GM12892 (cell line): ENCODE measurements around the gene TTC17.

Experiments used
- POLR2A ChIP-seq: IDR thresholded peaks from 2 replicates; pipeline ENCODE4 v1.6.1; 2011; ENCODE audit warnings: low read depth, low read length, control low read depth
- TAF1 ChIP-seq: IDR thresholded peaks from 2 replicates; pipeline ENCODE4 v1.6.1; 2011; ENCODE audit warnings: low read depth, mild to moderate bottlenecking, control low read depth, low read length, borderline replicate concordance

DNA sequence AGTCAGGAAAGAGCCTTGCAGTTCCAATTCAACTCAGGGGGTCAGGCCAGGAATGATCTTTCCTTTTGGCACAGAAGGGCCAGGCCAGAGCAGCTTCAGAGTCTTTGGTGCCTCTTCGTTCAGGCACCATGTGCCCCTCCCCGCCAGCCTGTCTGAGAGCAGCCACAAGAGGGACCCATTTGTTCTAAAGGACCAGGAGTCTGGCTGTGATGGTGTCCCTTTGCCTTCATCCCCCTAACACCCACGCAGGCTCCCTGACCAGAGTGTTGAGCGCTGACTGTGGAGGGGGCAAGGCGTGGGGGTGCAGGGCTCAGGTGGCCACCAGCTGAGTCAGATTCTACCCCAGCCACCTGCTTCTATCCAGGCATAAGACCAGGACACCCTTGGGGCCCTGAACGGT lies 156.4 kb downstream of the TTC17 start:
- TF ChIP-seq POLR2A (no peak), TAF1 (no peak)
